Measurements from ENCODE around the gene KCNAB3. TPM values are rescaled to one million over a fixed set of nuclear protein-coding genes. Genes with fewer than 3 reads are reported as not detected.

Gene KCNAB3
- total and polyA plus RNA-seq, 9 of the 15 experiments (the other 6 are each of a cell fraction or from before 2014, with no cell fraction given) = 0.03 to 2.5 (median 1.1) TPM

DNA sequence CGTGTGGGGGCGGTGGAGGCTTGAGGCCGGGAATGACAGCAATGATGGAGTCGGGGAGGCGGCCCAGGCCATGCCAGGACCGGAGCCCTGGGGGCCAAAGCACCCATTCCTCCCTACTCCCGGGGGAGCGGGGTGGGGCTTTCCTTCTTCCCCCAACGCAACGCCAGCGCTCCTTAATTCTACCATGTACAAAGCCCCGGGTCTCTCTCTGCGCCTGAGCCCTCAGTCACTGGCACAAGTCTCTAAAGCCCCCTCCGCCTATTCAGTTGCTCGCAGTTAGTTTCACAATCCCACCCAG, 13.3 kb downstream of the KCNAB3 start (continued):
- TF ChIP-seq, protein P1, sequence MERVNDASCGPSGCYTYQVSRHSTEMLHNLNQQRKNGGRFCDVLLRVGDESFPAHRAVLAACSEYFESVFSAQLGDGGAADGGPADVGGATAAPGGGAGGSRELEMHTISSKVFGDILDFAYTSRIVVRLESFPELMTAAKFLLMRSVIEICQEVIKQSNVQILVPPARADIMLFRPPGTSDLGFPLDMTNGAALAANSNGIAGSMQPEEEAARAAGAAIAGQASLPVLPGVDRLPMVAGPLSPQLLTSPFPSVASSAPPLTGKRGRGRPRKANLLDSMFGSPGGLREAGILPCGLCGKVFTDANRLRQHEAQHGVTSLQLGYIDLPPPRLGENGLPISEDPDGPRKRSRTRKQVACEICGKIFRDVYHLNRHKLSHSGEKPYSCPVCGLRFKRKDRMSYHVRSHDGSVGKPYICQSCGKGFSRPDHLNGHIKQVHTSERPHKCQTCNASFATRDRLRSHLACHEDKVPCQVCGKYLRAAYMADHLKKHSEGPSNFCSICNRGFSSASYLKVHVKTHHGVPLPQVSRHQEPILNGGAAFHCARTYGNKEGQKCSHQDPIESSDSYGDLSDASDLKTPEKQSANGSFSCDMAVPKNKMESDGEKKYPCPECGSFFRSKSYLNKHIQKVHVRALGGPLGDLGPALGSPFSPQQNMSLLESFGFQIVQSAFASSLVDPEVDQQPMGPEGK (CRISPR knock-in tag; IDR thresholded peaks at IDR 0.05; ENCODE audit: borderline replicate concordance) = no peak
- TF ChIP-seq RBM34 (IDR thresholded peaks at IDR 0.05; ENCODE audit: borderline replicate concordance, insufficient read depth, low read length) = no peak
- TF ChIP-seq, protein P2, sequence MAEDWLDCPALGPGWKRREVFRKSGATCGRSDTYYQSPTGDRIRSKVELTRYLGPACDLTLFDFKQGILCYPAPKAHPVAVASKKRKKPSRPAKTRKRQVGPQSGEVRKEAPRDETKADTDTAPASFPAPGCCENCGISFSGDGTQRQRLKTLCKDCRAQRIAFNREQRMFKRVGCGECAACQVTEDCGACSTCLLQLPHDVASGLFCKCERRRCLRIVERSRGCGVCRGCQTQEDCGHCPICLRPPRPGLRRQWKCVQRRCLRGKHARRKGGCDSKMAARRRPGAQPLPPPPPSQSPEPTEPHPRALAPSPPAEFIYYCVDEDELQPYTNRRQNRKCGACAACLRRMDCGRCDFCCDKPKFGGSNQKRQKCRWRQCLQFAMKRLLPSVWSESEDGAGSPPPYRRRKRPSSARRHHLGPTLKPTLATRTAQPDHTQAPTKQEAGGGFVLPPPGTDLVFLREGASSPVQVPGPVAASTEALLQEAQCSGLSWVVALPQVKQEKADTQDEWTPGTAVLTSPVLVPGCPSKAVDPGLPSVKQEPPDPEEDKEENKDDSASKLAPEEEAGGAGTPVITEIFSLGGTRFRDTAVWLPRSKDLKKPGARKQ (CRISPR knock-in tag; IDR thresholded peaks at IDR 0.05) = no peak
- no peak for TF ChIP-seq SAP30 (IDR thresholded peaks at IDR 0.05; ENCODE audit: borderline replicate concordance, insufficient read depth, low read depth, low read length, poor library complexity, severe bottlenecking)
- TF ChIP-seq, protein P3, sequence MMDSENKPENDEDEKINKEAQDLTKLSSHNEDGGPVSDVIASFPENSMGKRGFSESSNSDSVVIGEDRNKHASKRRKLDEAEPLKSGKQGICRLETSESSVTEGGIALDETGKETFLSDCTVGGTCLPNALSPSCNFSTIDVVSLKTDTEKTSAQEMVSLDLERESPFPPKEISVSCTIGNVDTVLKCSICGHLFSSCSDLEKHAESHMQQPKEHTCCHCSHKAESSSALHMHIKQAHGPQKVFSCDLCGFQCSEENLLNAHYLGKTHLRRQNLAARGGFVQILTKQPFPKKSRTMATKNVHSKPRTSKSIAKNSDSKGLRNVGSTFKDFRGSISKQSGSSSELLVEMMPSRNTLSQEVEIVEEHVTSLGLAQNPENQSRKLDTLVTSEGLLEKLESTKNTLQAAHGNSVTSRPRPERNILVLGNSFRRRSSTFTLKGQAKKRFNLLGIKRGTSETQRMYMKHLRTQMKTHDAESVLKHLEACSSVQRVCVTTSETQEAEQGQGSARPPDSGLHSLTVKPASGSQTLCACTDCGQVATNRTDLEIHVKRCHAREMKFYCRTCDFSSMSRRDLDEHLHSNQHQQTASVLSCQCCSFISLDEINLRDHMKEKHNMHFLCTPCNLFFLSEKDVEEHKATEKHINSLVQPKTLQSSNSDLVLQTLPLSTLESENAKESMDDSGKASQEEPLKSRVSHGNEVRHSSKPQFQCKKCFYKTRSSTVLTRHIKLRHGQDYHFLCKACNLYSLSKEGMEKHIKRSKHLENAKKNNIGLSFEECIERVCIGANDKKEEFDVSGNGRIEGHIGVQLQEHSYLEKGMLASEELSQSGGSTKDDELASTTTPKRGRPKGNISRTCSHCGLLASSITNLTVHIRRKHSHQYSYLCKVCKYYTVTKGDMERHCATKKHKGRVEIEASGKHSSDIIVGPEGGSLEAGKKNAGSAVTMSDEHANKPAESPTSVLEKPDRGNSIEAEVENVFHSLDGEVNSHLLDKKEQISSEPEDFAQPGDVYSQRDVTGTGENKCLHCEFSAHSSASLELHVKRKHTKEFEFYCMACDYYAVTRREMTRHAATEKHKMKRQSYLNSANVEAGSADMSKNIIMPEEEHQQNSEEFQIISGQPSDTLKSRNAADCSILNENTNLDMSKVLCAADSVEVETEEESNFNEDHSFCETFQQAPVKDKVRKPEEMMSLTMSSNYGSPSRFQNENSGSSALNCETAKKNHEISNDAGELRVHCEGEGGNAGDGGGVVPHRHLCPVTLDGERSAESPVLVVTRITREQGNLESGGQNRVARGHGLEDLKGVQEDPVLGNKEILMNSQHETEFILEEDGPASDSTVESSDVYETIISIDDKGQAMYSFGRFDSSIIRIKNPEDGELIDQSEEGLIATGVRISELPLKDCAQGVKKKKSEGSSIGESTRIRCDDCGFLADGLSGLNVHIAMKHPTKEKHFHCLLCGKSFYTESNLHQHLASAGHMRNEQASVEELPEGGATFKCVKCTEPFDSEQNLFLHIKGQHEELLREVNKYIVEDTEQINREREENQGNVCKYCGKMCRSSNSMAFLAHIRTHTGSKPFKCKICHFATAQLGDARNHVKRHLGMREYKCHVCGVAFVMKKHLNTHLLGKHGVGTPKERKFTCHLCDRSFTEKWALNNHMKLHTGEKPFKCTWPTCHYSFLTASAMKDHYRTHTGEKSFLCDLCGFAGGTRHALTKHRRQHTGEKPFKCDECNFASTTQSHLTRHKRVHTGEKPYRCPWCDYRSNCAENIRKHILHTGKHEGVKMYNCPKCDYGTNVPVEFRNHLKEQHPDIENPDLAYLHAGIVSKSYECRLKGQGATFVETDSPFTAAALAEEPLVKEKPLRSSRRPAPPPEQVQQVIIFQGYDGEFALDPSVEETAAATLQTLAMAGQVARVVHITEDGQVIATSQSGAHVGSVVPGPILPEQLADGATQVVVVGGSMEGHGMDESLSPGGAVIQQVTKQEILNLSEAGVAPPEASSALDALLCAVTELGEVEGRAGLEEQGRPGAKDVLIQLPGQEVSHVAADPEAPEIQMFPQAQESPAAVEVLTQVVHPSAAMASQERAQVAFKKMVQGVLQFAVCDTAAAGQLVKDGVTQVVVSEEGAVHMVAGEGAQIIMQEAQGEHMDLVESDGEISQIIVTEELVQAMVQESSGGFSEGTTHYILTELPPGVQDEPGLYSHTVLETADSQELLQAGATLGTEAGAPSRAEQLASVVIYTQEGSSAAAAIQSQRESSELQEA (IDR thresholded peaks at IDR 0.05; ENCODE audit: low read depth) = no peak
- TF ChIP-seq, protein P4, sequence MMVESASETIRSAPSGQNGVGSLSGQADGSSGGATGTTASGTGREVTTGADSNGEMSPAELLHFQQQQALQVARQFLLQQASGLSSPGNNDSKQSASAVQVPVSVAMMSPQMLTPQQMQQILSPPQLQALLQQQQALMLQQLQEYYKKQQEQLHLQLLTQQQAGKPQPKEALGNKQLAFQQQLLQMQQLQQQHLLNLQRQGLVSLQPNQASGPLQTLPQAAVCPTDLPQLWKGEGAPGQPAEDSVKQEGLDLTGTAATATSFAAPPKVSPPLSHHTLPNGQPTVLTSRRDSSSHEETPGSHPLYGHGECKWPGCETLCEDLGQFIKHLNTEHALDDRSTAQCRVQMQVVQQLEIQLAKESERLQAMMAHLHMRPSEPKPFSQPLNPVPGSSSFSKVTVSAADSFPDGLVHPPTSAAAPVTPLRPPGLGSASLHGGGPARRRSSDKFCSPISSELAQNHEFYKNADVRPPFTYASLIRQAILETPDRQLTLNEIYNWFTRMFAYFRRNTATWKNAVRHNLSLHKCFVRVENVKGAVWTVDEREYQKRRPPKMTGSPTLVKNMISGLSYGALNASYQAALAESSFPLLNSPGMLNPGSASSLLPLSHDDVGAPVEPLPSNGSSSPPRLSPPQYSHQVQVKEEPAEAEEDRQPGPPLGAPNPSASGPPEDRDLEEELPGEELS (CRISPR knock-in tag; IDR thresholded peaks at IDR 0.05; ENCODE audit: borderline replicate concordance) = 0 out of 2 replicates have a peak, but pooled peaks have one; percentile 15
- no peak for TF ChIP-seq SRSF7 (optimal IDR thresholded peaks at IDR 0.05; ENCODE audit: low read depth, low read length)
- TF ChIP-seq ESRRA (IDR thresholded peaks at IDR 0.05; ENCODE audit: borderline replicate concordance, low read depth) = no peak
- no peak for TF ChIP-seq NBN (IDR thresholded peaks at IDR 0.05; ENCODE audit: low read depth)
- no peak for TF ChIP-seq SIX5 (IDR thresholded peaks at IDR 0.05; ENCODE audit: borderline replicate concordance in 1 of 2, insufficient read depth in 1 of 2, low read depth in 1 of 2, low read length in 2 of 2)
- no peak for TF ChIP-seq CHCHD3 (CRISPR knock-in tag; IDR thresholded peaks at IDR 0.05)
- no peak for TF ChIP-seq HLTF (IDR thresholded peaks at IDR 0.05)
- no peak for TF ChIP-seq HCFC1 (IDR thresholded peaks at IDR 0.05; ENCODE audit: low read depth, low read length)

Data from K562 (cell line).